ENCODE measurements around the gene PGAM5.

GRCh38 chr12:132734206-132734605 lies 23.6 kb downstream of the PGAM5 start:
- TF ChIP-seq CTCF (IDR thresholded peaks at IDR 0.05) = no peak
- TF ChIP-seq POLR2A (IDR thresholded peaks at IDR 0.05) = no peak

Data from thyroid gland (tissue), 4 donors.